ENCODE data around the gene MTMR2.
A peak's percentile ranks its signal among the peaks of the same experiment; 100 is the strongest.

DNA sequence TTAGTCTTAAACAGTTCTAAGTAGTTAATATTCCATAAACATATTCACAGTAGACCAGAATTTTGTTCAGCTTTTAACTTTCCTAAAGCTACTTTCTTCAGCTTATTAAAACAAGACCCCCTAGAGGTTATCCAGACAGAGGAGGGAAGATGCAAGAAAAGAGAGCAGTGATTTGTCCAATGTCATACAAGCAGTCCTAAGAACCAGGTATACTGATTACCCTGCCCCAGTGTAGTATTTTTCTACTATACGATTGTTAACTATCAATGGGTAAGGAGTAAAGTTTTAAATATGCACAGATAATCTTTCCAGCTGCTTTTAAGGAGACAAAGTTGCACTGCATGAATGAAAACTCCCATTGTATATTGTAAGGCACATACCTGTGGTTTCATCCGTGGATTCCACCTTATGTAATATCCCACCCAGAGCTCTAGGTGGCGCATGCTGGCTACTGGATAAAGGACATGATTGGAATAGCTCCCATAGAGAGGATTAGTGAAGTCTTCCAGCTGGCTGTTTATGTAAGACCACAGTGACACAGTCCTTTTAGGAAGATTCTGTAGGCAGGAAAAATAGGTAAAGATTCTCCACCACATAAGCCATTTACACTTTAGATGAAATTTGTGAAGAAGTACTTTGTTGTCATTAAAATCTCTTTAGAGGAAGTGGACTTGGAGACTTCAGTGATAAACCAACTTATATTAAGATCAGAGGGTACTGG, 88.0 kb downstream of the MTMR2 start:
- TF ChIP-seq, protein P1, sequence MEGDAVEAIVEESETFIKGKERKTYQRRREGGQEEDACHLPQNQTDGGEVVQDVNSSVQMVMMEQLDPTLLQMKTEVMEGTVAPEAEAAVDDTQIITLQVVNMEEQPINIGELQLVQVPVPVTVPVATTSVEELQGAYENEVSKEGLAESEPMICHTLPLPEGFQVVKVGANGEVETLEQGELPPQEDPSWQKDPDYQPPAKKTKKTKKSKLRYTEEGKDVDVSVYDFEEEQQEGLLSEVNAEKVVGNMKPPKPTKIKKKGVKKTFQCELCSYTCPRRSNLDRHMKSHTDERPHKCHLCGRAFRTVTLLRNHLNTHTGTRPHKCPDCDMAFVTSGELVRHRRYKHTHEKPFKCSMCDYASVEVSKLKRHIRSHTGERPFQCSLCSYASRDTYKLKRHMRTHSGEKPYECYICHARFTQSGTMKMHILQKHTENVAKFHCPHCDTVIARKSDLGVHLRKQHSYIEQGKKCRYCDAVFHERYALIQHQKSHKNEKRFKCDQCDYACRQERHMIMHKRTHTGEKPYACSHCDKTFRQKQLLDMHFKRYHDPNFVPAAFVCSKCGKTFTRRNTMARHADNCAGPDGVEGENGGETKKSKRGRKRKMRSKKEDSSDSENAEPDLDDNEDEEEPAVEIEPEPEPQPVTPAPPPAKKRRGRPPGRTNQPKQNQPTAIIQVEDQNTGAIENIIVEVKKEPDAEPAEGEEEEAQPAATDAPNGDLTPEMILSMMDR (conservative IDR thresholded peaks at IDR 0.05 in 1 of 2, IDR thresholded peaks at IDR 0.05 in 1 of 2; ENCODE audit: low read depth in 1 of 2, low read length in 2 of 2) = peak; percentile 90 to 98
- no peak for TF ChIP-seq EZH2 (IDR thresholded peaks at IDR 0.05; ENCODE audit: low read length, missing control alignments)

All from fibroblast of lung (primary cell).